Rectal smooth muscle tissue (tissue), 1 donor: Measurements from ENCODE around the gene LRP5.
"Not testable (repeated sequence)": the region's sequence is repeated elsewhere in the genome, so short reads cannot be mapped to it uniquely, and the experiment has no call there.

ENCODE experiments used
- H3K27ac ChIP-seq: one replicate; pipeline ENCODE4 v1.7.0; 2013; ENCODE audit warnings: low read depth, low read length, inconsistent platforms
- H3K27me3 ChIP-seq: one replicate; pipeline ENCODE4 v1.7.0; 2013; ENCODE audit warnings: low read length; ENCODE audit not compliant: control insufficient read depth, insufficient read depth
- H3K36me3 ChIP-seq: one replicate; pipeline ENCODE4 v1.7.0; 2013; ENCODE audit warnings: low read length; ENCODE audit not compliant: control insufficient read depth, insufficient read depth
- H3K4me1 ChIP-seq: one replicate; pipeline ENCODE4 v1.7.0; 2013; ENCODE audit warnings: low read length; ENCODE audit not compliant: control insufficient read depth, insufficient read depth
- H3K4me3 ChIP-seq: one replicate; pipeline ENCODE4 v1.7.0; 2013; ENCODE audit warnings: low read length
- H3K9ac ChIP-seq: one replicate; pipeline ENCODE4 v1.7.0; 2013; ENCODE audit warnings: low read length

The LRP5 gene

DNA sequence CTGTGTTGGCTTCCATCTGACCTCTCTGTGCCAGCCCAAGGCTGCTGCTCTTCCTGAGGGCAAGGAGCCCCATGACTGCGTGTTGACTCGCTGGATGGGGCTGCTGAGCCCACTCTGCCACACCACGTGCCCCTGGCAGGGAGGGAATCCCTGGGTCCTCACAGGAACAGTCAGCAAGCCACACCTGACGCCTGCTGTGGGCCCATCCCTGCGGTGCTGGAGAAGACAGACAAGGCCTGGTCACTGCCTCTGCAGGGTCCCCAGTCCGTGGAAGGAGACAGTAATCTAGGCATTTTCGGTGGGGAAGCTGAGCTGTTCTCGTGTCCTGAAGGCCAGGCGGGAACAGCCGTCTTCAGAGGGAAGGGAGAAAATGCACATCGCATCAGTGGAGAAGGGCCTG, 137.6 kb downstream of the LRP5 start:
- Histone ChIP-seq H3K27ac (no peak overlapping the region), H3K9ac (no peak overlapping the region)

DNA sequence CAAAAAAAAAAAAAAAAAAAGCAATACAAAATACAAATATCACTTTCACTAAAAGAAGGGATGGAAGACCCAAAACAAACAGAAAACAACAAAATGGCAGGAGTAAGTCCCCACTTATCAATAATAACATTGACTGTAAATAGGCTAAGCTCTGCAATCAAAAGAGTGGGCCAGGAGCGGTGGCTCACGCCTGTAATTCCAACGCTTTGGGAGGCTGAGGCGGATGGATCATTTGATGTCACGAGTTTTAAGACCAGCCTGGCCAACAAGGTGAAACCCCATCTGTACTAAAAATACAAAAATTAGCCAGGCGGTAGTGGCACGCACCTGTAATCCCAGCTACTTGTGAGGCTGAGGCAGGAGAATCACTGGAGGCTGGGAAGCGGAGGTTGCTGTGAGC, 138.3 kb downstream of the LRP5 start:
- no peaks in the 10 kb centered on the region for H3K27me3 ChIP-seq
- H3K4me1 ChIP-seq: no peaks in the 10 kb centered on the region
- H3K4me3 ChIP-seq: no peak overlapping the region

More for the DNA sequence above, 137.6 kb downstream of the LRP5 start:
- no peaks in the 10 kb centered on the region for H3K27me3 ChIP-seq
- no peak overlapping the region for H3K4me3 ChIP-seq
- peaks cover 10% of the 10 kb centered on the region for H3K36me3 ChIP-seq
- no peaks in the 10 kb centered on the region for H3K4me1 ChIP-seq

DNA sequence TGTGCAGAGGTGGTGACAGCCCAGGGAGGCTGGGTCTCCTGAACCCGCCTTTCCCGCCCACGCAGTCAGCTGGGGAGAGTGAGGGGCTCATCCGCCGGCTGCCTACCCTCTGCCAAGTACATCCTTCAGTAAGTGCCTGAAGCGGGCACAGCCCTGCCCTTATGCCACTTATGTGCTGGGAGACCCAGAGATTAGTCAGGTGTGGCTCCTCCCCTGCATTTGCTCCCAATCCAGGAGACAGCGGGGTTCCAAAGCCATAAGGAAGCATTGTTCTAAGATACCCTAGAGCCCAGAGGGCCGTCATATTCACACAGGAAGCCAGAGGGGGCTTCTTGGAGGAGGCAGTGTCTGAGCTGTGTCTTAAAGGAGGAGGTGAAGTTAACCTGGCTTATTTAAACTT, 142.4 kb downstream of the LRP5 start:
- Histone ChIP-seq H3K4me3 (no peak overlapping the region), H3K27me3 (no peaks in the 10 kb centered on the region), H3K36me3 (no peaks in the 10 kb centered on the region)

More for the DNA sequence above, 138.3 kb downstream of the LRP5 start:
- Histone ChIP-seq H3K36me3 (peaks cover 10% of the 10 kb centered on the region), H3K27ac (no peak overlapping the region), H3K9ac (no peak overlapping the region)

DNA sequence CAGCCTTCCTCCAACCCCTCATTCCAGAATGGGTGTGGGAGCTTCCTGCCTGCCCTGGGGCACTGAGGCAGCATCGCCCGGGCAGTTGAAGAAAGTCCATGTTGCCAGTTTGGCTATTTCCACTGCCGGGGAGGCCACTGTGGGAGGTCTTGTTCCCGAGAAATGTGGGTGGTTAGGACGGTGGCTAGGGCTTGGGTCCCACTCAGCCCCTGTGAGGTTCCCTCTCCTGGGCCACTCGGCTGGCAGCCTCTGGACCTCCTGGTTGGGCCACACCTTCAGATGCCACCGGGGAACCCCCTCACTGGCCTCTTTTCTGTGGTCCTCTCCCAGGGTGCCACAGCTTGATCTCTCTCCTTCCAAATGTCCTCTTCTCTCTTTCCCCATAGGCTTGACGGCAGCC, 143.1 kb downstream of the LRP5 start:
- Histone ChIP-seq H3K36me3 (no peaks in the 10 kb centered on the region), H3K27ac (no peak overlapping the region), H3K4me3 (no peak overlapping the region), H3K27me3 (no peaks in the 10 kb centered on the region), H3K9ac (no peak overlapping the region), H3K4me1 (no peaks in the 10 kb centered on the region)

More for the DNA sequence above, 142.4 kb downstream of the LRP5 start:
- no peak overlapping the region for H3K9ac ChIP-seq
- no peak overlapping the region for H3K27ac ChIP-seq
- no peaks in the 10 kb centered on the region for H3K4me1 ChIP-seq

DNA sequence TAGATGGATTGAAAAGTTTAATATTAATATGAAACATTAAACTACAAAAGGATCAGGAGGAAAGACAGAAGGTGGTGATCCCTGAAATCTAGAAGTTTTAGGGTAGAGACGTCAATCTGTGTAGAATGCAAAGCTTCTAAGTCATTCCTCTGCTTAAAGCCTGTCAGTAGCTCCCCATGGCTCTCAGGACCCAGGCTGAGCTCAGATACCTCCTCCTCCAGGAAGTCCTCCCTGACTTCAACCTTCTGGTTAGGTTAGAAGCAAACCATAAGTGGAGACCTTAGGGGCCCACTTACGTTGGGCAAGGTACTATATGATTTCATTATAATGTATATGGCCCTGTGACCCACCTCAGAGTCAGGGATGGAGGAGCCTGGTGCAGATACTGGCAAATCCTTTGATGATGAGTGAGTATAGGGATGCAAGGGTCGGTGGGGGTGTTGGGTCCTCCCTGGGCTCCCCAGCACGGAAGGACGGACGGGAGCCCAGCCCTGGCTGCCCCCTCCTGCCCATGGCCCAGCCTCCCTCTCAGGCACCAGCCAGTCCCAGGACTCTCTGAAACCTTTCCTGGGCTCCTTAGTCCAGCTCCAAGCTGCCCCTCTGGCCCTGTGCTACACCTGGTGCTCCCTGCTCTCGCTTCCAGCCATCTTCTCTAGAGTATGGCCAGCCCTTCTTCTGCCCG, 145.0 kb downstream of the LRP5 start:
- no peak overlapping the region for H3K27ac ChIP-seq
- H3K36me3 ChIP-seq: no peaks in the 10 kb centered on the region
- no peak overlapping the region for H3K4me3 ChIP-seq
- no peaks in the 10 kb centered on the region for H3K27me3 ChIP-seq
- peaks cover 7% of the 10 kb centered on the region for H3K4me1 ChIP-seq
- H3K9ac ChIP-seq: no peak overlapping the region

DNA sequence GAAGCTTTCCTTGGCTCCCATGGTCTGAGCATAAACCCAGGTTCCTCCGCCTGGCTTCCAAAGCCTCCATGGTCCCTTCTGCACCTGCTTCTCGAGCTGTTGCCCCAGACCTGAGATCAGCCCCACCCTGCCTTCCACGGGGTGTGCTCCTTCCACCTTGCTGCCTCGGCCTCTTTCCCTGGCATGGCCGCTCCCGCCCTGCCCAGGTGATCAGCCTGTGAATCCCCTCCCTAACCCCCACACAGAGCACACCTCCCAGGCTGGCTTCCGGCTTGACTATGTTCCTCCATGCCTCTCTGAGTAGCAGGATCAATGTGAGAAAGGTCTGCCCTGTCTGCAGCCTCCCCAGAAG, 145.5 kb downstream of the LRP5 start:
- H3K4me1 ChIP-seq: peaks cover 12% of the 10 kb centered on the region

DNA sequence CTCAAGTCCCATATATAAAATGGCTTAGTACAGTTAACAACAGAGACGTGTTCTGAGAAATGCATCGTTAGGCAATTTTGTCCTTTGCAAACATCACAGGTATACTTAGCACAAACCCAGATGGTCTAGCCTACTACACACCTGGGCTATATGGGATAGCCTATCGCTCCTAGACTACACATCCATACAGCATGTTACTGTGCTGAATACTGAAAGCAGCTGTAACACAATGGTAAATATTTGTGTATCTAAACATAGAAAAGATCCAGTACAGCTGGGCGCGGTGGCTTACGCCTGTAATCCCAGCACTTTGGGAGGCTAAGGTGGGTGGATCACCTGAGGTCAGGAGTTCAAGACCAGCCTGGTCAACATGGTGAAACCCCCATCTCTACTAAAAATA, 145.9 kb downstream of the LRP5 start:
- H3K9ac ChIP-seq, H3K4me3 ChIP-seq, H3K27ac ChIP-seq, H3K27me3 ChIP-seq, H3K36me3 ChIP-seq: not testable (repeated sequence)
- H3K4me1 ChIP-seq: peaks cover 16% of the 10 kb centered on the region

More for the DNA sequence above, 145.5 kb downstream of the LRP5 start:
- Histone ChIP-seq H3K27me3 (no peaks in the 10 kb centered on the region), H3K9ac (no peak overlapping the region), H3K36me3 (no peaks in the 10 kb centered on the region), H3K4me3 (no peak overlapping the region), H3K27ac (no peak overlapping the region)

DNA sequence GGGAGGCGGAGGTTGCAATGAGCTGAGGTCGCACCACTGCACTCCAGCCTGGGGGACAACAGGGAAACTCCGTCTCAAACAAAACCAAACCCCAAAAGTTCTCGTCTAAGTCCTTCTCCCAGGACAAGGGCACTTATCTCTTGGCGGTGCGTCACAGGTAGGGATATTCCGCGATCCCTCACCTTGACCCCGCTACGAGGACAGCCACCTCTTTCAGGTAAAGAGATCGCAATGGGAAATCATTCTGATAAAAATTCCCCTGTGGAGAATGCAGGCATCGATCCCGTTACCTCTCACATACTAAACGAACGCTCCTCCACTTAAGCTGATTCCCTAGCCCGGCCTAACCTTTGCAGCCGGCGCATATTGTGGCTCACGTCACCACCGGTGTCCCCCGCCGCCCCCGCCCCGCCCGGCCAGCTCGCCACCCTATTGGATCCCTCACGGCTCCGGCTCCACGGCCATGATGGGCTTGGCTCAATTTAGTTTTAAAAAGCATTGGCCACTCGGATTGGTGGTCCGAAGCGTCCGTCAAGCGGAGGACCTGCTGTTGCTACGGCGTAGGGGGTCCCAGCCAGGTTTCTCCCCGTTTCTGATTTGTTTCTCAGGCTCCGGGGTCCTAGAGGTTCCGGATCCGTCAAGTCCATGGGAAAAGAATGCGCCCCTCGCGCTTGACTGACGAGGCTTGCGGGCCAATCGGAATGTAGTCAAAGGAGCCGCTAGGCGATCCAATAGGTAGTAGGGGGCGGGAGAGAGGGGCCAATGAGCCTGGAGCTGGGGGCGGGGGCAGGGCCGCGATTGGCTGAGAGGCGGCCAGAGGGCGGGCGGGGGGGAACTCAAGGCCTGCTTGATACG, 147.7 kb downstream of the LRP5 start:
- no peaks in the 10 kb centered on the region for H3K36me3 ChIP-seq
- H3K4me1 ChIP-seq: peaks cover 21% of the 10 kb centered on the region

DNA sequence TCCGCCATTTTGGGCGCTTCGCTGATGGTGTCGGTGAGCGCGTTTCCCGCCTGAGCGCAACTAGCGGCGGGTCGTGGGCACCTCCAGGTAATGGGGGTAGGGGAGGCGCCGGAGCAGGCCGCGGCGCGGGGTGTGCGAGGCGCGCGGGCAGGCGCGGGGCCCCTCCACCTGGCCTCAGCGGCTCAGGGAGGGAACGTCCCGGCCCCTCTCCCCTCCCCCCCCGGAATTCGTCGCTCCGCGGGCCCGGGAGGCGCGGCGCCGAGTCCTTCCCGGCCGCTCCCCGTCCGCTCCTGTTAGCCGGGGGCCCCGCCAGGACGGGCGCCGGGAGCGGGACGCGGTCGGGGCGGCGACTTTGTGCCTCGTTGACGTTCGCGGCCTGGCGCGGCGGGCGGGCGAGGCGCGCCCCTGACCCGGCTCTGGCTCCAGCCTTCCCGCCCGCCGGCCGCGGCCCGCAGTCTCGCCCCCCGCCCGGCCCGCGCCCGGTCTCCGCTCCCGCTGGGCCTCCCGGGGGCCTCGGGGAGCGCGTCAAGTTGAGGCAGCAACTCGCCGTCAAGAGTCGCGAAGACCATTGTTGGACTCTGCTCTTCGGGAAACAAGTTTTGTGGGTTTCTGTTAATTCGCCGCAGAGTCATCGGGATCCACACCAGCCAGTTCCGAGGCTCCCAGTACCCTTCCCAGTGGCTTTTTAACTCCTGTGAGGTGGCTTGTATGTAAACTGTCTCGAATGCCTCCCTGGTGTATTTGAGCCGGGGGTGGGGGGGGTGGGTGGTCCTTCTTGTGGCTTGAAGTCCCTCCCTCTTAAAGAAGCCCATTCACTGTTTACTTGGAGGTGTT, 148.6 kb downstream of the LRP5 start, which contains the start of gene PPP6R3:
Gene PPP6R3 (plus strand): TSS at position 12 of the 834 bp plus-strand sequence. CDS start 76,913 bp downstream, outside the sequence.
- peak within 1 kb of the TSS; percentile 87 for H3K4me3 ChIP-seq
- no peaks in the 10 kb centered on the region for H3K27me3 ChIP-seq
- peak within 1 kb of the TSS; percentile 57 for H3K9ac ChIP-seq
- peaks cover 24% of the 10 kb centered on the region for H3K4me1 ChIP-seq
- no peaks in the 10 kb centered on the region for H3K36me3 ChIP-seq
- peak within 1 kb of the TSS; percentile 95 for H3K27ac ChIP-seq

More for the DNA sequence above, 147.7 kb downstream of the LRP5 start:
- Histone ChIP-seq H3K27ac (peak overlapping the region; percentile 95), H3K4me3 (peak overlapping the region; percentile 87), H3K27me3 (no peaks in the 10 kb centered on the region), H3K9ac (peak overlapping the region; percentile 38)

DNA sequence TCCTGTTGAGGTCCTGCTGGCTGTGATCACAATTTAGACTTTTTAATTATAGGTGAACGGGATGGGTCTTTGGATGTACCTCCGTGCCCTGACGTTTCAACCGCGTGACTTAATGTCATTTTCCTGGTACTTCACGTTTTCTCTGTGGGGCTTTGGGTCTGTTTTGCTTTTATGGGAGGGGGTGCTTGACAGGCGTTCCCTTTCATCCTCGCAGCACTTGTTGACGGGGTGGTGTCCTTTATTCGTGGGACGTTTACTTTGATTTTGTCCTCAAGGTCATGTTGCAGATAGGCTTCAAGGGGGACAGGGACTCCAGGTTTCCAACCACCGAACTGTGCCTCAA, 149.2 kb downstream of the LRP5 start:
- H3K4me3 ChIP-seq: peak overlapping the region; percentile 87
- H3K9ac ChIP-seq: peak overlapping the region; percentile 57
- H3K27me3 ChIP-seq: no peaks in the 10 kb centered on the region
- no peaks in the 10 kb centered on the region for H3K36me3 ChIP-seq
- peak overlapping the region; percentile 19 for H3K27ac ChIP-seq
- H3K4me1 ChIP-seq: peaks cover 24% of the 10 kb centered on the region

DNA sequence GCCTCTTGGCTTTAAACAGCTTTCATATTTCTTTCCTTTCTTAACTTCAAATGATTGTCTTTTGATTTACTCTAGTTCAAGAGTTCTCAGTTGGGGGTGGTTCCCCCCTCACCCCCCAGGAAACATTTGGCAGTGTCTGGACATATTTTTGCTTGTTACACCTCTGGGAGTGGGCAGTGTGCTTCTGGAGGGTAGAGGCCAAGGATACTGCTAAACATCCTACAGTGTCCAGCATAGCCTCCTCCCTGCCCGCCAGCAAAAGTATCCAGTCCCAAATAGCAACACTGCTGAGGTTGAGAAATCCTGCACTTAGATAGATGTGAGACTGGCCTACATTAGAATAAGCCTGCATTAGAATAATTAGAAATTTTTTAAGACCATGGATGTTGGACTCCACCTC, 151.3 kb downstream of the LRP5 start:
- Histone ChIP-seq H3K27ac (no peak overlapping the region), H3K4me3 (no peak overlapping the region), H3K36me3 (no peaks in the 10 kb centered on the region), H3K4me1 (peaks cover 30% of the 10 kb centered on the region), H3K9ac (no peak overlapping the region), H3K27me3 (no peaks in the 10 kb centered on the region)

DNA sequence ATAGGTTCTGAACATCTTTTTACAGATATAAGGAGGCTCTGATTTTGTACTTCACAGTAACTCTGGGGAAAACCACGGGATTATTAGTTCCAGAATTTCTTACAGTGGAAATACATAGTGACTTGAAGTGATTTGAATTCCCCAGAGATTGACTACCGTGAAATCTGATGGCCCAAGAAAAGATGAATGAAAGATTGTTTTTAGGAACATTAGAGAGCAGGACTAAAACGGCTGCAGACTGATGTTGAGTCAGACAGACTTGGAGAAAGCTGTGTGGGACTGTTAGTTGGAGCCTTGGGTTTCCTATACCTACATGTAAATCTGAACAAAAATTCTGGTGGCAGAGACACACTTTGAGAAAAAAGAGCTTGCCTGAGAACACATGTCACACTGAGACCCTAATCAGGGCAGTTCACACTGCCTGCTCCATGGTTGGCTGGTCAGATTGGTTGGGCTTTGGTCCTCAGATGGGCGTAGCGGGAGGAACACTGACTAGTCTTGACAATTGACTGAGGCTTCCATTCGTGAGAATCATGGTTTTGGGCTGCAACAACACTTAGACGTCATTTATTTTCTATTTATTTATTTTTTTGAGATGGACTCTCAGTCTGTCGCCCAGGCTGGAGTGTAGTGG, 154.9 kb downstream of the LRP5 start:
- H3K27me3 ChIP-seq: no peaks in the 10 kb centered on the region
- peaks cover 48% of the 10 kb centered on the region for H3K4me1 ChIP-seq
- no peak overlapping the region for H3K27ac ChIP-seq
- H3K4me3 ChIP-seq: no peak overlapping the region
- H3K9ac ChIP-seq: no peak overlapping the region
- no peaks in the 10 kb centered on the region for H3K36me3 ChIP-seq
